Testis (tissue), 2 donors: ENCODE measurements around the gene UHMK1.

Source experiments
- POLR2A ChIP-seq: fragments of 450-650 bp; IDR thresholded peaks from one replicate; pipeline ENCODE4 v1.6.1; 2017; ENCODE audit warnings: antibody characterized with exemption, mild to moderate bottlenecking, moderate library complexity
- TF ChIP-seq, protein P1 (sequence below), 3 experiments: fragments of 450-650 bp in 2 of 3; fragments of 200-600 bp in 1 of 3; sonication (generic) in 1 of 3; IDR thresholded peaks; one replicate each; pipeline ENCODE4 v1.5.1; 2016 to 2019; ENCODE audit warnings: antibody characterized with exemption in 3 of 3, mild to moderate bottlenecking in 2 of 3, moderate library complexity in 1 of 3

DNA sequence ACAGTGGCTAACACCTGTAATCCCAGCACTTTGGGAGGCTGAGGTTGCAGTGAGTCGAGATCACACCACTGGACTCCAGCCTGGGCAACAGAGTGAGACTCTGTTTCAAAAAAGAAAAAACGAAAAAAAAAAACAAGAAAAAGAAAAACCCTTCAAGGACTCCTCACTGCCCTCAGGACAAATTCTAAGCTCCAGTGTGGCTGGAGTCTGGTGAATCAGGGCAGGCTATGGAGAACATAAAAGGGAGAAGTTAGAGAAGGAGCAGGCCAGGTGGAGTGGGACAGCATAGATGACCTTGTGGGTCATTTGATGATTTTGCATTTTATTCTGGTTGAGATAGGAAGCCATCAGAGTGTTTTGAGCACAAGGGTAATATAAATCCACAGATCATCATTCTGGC, 51.4 kb downstream of the UHMK1 start:
- no peak for TF ChIP-seq POLR2A
- TF ChIP-seq, protein P1, sequence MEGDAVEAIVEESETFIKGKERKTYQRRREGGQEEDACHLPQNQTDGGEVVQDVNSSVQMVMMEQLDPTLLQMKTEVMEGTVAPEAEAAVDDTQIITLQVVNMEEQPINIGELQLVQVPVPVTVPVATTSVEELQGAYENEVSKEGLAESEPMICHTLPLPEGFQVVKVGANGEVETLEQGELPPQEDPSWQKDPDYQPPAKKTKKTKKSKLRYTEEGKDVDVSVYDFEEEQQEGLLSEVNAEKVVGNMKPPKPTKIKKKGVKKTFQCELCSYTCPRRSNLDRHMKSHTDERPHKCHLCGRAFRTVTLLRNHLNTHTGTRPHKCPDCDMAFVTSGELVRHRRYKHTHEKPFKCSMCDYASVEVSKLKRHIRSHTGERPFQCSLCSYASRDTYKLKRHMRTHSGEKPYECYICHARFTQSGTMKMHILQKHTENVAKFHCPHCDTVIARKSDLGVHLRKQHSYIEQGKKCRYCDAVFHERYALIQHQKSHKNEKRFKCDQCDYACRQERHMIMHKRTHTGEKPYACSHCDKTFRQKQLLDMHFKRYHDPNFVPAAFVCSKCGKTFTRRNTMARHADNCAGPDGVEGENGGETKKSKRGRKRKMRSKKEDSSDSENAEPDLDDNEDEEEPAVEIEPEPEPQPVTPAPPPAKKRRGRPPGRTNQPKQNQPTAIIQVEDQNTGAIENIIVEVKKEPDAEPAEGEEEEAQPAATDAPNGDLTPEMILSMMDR (IDR thresholded peaks at IDR 0.05): no peak
